ENCODE data around the gene CLDN6. TPM values are rescaled to one million over a fixed set of nuclear protein-coding genes. Genes with fewer than 3 reads are reported as not detected.

CLDN6 gene
- 31.8 and 63.8 TPM in 2 replicates for total RNA-seq

GRCh38 chr16:3017794-3018506, at the start of gene CLDN6:
TSS of gene CLDN6 (minus strand) at chr16:3018183. CDS start at chr16:3016021, 2,162 bp downstream.

GRCh38 chr16:3065069-3065741, 47.2 kb upstream of the CLDN6 start, which contains the start of gene IL32:
TSS of gene IL32 (plus strand) at chr16:3065640. CDS start at chr16:3065812, 172 bp downstream.

GRCh38 chr16:3045758-3046640, 28.0 kb upstream of the CLDN6 start, which contains the start of gene MMP25:
TSS of gene MMP25 (plus strand) at chr16:3046561. CDS start at chr16:3046918, 357 bp downstream.

GRCh38 chr16:3036726-3037315, 18.8 kb upstream of the CLDN6 start, which contains the start of gene BICDL2:
TSS of gene BICDL2 (minus strand) at chr16:3036944. CDS start at chr16:3035496, 1,448 bp downstream.

GRCh38 chr16:3023669-3024478, 5.9 kb upstream of the CLDN6 start, which contains the start of the genes HCFC1R1 and THOC6:
TSS of gene HCFC1R1 (minus strand) at chr16:3023942. CDS start at chr16:3023941, 1 bp downstream.
TSS of gene THOC6 (plus strand) at chr16:3024035. CDS start at chr16:3024327, 292 bp downstream.

GRCh38 chr16:3020247-3020603, 2.2 kb upstream of the CLDN6 start, which contains the start of gene TNFRSF12A:
TSS of gene TNFRSF12A (plus strand) at chr16:3020368. CDS start at chr16:3020398, 30 bp downstream.

GRCh38 chr16:3012828-3013420, 5.1 kb downstream of the CLDN6 start, which contains the start of gene CLDN9:
TSS of gene CLDN9 (plus strand) at chr16:3012923. CDS start at chr16:3013363, 440 bp downstream.

GRCh38 chr16:2980227-2981176, 37.5 kb downstream of the CLDN6 start, which contains the start of gene PKMYT1:
TSS of gene PKMYT1 (minus strand) at chr16:2980446. CDS start at chr16:2979657, 789 bp downstream.

GRCh38 chr16:2968738-2969544, 49.0 kb downstream of the CLDN6 start, which contains the start of gene PAQR4:
TSS of gene PAQR4 (plus strand) at chr16:2969348. CDS start at chr16:2969675, 327 bp downstream.

Other genes starting within 250 kb of the CLDN6 start
- 364 and 485 TPM in 2 replicates for gene ELOB, start 240.9 kb downstream of the CLDN6 start, total RNA-seq
- gene PRSS33, start 230.6 kb downstream of the CLDN6 start, total RNA-seq, result not detected in 2 replicates
- not detected in 2 replicates for gene PRSS41, start 219.7 kb downstream of the CLDN6 start, total RNA-seq
- gene PRSS21, start 200.9 kb downstream of the CLDN6 start, total RNA-seq, result 0.25 and 1.6 TPM in 2 replicates
- gene ZG16B, start 187.9 kb downstream of the CLDN6 start, total RNA-seq, result 1.1 and 1.3 TPM in 2 replicates
- gene PRSS22, start 160.0 kb downstream of the CLDN6 start, total RNA-seq, result 1.1 TPM in 1 of 2 replicates, not detected in the other
- 73.0 and 87.7 TPM in 2 replicates for gene FLYWCH2, start 135.0 kb downstream of the CLDN6 start, total RNA-seq
- gene FLYWCH1, start 106.3 kb downstream of the CLDN6 start, total RNA-seq, result 46.4 and 54.1 TPM in 2 replicates
- 0.81 and 4.9 TPM in 2 replicates for gene KREMEN2, start 53.9 kb downstream of the CLDN6 start, total RNA-seq
- gene PAQR4, start 48.8 kb downstream of the CLDN6 start, total RNA-seq, result 6.5 and 22.5 TPM in 2 replicates
- gene PKMYT1, start 37.7 kb downstream of the CLDN6 start, total RNA-seq, result 6.3 and 101 TPM in 2 replicates
- gene CLDN9, start 5.3 kb downstream of the CLDN6 start, total RNA-seq, result under 0.01 TPM in 1 of 2 replicates, not detected in the other
- 630 and 760 TPM in 2 replicates for gene TNFRSF12A, start 2.2 kb upstream of the CLDN6 start, total RNA-seq
- 61.8 and 378 TPM in 2 replicates for gene HCFC1R1, start 5.8 kb upstream of the CLDN6 start, total RNA-seq
- 32.4 and 43.7 TPM in 2 replicates for gene THOC6, start 5.9 kb upstream of the CLDN6 start, total RNA-seq
- gene BICDL2, start 18.8 kb upstream of the CLDN6 start, total RNA-seq, result not detected in 2 replicates
- gene MMP25, start 28.4 kb upstream of the CLDN6 start, total RNA-seq, result under 0.01 and 0.13 TPM in 2 replicates
- gene IL32, start 47.5 kb upstream of the CLDN6 start, total RNA-seq, result 128 and 172 TPM in 2 replicates
- not detected in 2 replicates for gene ZSCAN10, start 81.1 kb upstream of the CLDN6 start, total RNA-seq
- gene ZNF205, start 94.4 kb upstream of the CLDN6 start, total RNA-seq, result 15.8 and 25.9 TPM in 2 replicates
- gene ZNF213, start 116.8 kb upstream of the CLDN6 start, total RNA-seq, result 5.9 and 9.9 TPM in 2 replicates
- not detected in 2 replicates for gene OR1F1, start 170.0 kb upstream of the CLDN6 start, total RNA-seq
- 4.6 and 4.9 TPM in 2 replicates for gene ZNF200, start 217.0 kb upstream of the CLDN6 start, total RNA-seq
- not detected in 2 replicates for gene MEFV, start 238.4 kb upstream of the CLDN6 start, total RNA-seq